H4 (cell line): ENCODE results near the gene COTL1. TPM values are rescaled to one million over a fixed set of nuclear protein-coding genes. Genes with fewer than 3 reads are reported as not detected.

ENCODE experiments used
- DNase-seq: peaks from one replicate; pipeline ENCODE4 v3.0.0-alpha.2; 2015; ENCODE audit warnings: low spot score
- total RNA-seq: library from RNA; depleted of rRNA; stranded (reverse); fragments of >200 nt; shearing (Covaris generic); gene quantifications from 2 replicates; pipeline ENCODE4 v1.2.3, GENCODE V29; 2014; rRNA removed

The COTL1 gene
- total RNA-seq: 197 and 232 TPM in 2 replicates

- peak; percentile 98 for DNase-seq
Observed at GRCh38 chr16:84617791-84618580, at the start of gene COTL1. TSS of gene COTL1 (minus strand) at chr16:84618078. CDS start at chr16:84617914, 164 bp downstream.

DNA sequence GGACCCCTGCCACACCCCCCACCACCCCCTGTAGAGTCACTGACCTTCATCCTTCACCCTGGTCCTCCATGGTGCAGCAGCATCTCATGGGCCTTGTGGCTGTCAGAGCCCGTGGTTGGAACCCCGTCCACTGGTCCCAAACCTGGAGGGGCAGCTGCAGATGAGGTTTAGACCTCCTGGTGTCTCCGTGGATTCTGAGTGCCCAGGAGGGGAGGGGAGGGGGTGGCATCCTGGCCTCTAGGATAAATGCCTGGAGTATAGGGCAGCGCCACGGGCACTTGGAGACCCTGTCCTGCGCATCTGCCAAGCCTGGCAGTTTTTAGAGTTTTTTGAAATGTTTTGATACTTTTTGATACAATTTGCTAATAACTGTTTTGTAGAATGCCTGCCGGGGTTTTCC lies 48.0 kb upstream of the COTL1 start:
- DNase-seq: no peak

GRCh38 chr16:84665359-84665758 lies 47.5 kb upstream of the COTL1 start:
- no peak for DNase-seq

- no peak for DNase-seq
Observed at GRCh38 chr16:84663433-84664101, 45.7 kb upstream of the COTL1 start.

GRCh38 chr16:84662471-84662870 lies 44.6 kb upstream of the COTL1 start:
- DNase-seq: no peak

GRCh38 chr16:84661418-84662060 lies 43.7 kb upstream of the COTL1 start:
- DNase-seq: no peak

DNA sequence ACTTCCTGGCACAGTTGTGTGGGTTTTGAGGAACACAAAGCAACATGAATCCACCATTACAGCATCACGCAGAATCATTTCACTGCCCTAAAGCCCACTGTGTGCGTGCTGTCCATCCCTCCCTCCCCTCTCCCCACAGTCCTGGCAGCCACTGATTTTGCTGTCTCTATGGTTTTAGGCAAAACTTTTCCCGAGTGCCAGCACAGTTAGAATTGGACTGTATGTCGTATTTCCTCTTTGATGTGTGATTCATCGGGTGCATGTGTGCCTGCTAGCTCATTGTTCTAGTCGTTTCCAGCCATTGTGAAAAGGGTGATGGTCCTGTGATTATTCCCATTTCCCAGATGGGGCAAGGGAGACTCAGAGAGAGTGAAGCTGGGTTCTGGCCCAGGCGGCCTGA lies 43.1 kb upstream of the COTL1 start:
- DNase-seq: no peak

DNA sequence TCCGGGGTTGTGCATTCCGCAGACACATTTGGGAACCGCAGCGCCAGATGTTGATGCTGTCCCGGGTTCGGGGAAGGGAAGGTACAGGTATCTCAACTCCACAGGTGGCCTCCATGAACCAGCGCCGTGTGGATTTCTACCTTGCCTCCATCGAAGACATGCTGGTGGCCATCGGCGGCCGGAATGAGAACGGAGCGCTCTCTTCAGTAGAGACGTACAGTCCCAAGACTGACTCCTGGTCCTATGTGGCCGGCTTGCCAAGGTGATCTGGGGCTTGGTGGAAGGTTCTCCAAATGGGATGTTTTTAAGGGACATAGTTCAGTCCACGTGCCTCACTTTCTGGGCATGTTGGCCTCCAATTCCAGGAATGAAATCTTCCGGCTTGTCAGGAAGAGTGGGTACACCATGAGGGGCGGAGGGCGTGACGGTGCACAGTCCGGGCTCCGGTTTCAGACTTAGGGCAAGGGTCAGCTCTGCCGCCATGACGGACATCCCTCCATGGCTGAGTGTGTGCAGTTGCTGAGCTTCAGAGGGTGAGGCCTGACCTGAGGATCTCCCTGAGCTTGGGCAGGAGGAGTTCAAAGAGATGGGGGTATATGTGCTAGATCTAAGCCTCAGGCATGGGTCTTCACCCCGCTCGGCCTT lies 41.9 kb upstream of the COTL1 start:
- DNase-seq: no peak

DNA sequence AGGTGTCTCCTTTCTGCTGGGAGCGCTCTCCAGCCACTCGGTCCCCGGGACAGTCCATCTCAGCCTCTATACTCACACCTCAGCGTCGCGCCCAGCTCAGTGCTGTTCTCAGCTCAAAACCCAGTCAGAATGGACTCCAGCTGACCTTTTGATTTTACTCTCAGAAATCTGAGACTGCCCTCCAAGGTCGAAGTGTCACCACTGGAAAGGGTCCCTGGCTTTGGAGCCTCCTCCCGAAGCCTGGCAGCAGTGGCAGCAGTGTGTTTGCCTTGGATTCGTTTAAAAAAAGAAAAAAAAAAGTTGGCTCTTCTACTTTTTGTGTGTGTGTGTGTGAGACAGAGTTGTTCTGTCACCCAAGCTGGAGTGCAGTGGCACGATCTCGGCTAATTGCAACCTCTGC lies 40.8 kb upstream of the COTL1 start:
- DNase-seq: no peak

DNA sequence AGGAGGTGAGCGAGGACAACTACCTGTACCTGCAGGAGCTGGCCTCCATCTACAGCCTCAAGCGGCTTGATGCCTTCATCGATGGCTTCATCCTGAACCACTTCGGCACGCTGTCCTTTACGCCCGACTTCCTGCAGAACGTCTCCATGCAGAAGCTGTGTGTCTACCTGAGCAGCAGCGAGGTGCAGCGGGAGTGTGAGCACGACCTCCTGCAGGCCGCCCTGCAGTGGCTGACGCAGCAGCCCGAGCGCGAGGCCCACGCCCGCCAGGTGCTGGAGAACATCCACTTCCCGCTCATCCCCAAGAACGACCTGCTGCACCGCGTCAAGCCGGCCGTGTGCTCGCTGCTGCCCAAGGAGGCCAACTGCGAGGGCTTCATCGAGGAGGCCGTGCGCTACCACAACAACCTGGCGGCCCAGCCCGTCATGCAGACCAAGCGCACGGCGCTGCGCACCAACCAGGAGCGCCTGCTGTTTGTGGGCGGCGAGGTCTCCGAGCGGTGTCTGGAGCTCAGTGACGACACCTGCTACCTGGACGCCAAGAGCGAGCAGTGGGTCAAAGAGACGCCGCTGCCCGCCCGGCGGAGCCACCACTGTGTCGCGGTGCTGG lies 39.5 kb upstream of the COTL1 start:
- no peak for DNase-seq

DNA sequence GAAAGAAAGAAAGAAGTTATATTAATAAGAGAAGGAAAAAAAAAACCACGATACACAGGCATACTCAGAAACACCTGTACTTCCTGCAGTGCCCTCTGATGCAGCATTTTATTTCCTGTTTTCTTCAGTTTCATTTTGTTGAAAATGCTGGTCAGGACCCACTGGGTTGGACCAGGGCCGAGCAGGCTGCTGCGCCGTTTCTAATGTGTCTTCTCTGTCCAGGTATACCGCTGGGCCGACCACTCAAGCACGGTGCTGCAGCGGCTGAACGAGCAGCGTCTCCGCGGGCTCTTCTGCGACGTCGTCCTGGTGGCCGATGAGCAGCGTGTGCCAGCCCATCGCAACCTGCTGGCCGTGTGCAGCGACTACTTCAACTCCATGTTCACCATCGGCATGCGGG lies 38.8 kb upstream of the COTL1 start:
- DNase-seq: no peak

- no peak for DNase-seq
Observed at GRCh38 chr16:84654998-84655397, 37.1 kb upstream of the COTL1 start.

DNA sequence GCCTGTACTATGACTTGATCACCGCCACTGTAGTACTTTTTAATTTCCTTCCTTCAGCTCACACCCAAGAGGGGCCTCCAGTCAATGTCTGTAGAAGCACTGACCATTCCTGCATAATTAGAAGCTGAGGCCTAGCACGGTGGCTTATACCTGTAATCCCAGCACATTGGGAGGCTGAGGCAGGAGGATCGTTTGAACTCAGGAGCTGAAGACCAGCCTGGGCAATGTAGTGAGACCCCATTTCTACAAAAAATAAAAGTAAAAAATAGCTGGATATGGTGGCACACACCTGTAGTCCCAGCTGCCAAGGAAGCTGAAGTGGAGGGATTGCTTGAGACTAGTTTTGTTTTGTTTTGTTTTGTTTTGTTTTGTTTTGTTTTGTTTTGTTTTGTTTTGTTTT lies 36.4 kb upstream of the COTL1 start:
- no peak for DNase-seq

DNA sequence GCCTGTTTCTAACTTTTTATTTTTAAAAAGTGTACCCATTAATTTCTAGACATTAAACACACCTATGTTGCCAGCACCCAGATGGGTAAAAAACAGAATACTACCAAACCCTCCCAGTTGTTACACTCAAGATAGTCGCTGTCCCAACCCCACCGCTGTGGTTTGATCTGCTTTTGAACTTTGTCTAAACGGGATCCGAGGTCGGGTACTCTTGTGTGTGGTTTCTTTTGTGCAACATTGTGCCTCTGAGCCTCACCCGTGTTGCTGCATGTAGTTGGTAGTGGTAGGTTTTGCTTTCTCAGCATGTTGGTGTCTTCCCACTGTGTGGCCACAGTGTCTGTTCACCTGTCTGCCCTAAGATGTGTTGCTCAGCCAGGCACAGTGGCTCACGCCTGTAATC lies 34.7 kb upstream of the COTL1 start:
- DNase-seq: no peak

DNA sequence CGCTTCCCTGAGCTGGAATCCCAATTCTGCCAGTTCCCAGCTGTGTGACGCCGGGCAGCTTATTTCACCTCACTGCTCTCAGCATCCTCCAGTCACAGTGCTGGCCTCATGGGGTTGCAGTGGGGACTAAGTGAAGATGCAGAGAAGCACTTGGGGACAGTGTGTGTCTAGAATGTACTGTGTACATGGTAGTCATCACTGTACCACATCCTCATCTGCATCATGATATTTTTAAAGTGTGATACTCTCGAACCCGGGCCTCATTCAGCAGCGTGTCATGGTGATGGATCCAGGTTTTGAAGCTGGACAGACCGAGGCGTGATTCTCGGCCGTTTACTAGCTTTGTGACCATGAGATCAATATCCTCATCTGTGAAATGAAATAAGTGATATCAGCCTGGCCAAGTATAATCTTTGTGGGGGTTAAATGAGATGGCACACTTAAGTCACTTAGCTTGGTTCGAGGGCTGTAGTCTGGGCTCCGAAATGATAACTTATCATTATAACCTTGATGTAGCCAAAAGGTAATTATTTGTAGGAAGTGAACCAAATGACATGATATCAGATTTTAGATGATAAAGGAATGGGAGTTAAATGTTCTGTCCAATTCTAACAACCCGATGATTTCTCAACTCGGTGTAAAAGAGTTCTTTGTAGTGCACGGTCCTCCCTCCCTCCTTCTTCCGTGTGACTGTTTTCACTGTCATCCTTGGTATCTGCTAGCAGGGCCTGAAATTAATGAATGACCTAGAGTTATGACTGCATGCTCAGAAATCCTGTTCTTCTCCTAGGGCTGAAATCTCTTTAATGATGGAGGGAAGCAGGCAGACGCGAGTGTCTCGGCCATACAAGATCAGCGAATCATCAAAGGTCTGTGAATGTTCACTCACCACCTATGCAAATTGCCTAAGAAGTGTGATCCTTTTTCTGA lies 32.4 kb upstream of the COTL1 start:
- DNase-seq: no peak

DNA sequence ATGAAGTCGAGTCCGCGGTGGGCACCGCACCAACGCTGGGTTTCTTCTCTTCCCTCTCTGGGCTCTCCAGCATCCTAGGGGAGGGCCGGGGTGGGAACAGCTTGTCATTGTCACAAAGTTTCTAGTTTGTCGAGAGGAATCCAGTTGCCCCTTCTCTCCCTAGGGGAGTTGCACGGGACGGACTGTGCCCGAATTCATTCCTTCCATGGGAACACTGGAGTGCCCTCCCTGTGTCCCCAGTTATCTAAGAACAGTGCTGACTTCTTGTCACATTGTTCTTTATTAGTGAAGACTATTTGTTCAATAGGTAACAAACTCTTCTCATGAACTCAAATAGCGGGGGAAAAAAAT lies 31.6 kb upstream of the COTL1 start:
- no peak for DNase-seq

GRCh38 chr16:84648595-84649510 lies 31.0 kb upstream of the COTL1 start:
- no peak for DNase-seq

- DNase-seq: no peak
Observed at GRCh38 chr16:84647828-84648594, 30.1 kb upstream of the COTL1 start, which contains the start of gene KLHL36. TSS of gene KLHL36 (plus strand) at chr16:84648511. CDS start at chr16:84650868, 2,357 bp downstream.

DNA sequence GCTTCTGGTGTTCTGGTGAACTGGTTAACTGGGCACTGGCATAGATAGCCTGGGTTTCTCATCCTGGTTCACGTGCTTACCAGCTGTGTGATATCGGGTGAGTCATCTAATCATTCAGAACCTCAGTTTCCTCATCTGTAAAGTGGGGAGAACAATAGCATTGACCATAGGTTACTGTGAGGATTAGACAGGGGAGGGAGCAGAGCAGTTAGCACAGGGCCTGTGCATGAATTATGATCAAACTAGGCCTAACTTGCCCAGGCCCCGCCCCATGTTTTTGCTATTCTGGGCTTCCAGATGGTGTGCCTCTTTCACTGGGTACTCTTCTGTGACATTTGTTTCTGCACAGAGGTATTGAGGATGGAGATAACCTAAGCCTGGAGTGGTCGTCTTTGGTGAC lies 25.8 kb upstream of the COTL1 start:
- no peak for DNase-seq
